ENCODE results near the gene ATF2.

DNA sequence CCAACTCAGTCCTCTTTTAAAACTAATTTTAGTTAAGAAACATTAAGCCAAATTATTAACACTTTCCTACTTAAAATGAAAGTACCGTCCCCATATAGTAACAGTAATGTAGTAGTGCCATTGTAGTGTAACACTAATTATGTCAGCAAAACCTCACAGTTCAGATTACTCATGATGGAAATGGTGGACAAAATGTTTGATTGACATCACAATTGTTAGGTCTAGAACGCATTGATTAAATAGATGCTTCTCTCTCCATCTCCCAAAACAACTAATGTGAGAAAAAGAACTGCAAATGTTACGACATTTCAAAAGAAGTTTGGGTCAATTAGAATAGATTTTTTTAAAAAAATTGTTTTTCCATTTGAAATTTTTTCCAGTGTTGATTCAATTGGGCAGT is 1.2 kb upstream of the ATF2 start:
- TF ChIP-seq CTCF (IDR thresholded peaks at IDR 0.05; ENCODE audit: low read depth, low read length) (no peak), EZH2phosphoT487 (IDR thresholded peaks at IDR 0.05; ENCODE audit: low read depth) (no peak)

Measured in OCI-LY3 (cell line).